GM23248 (cell line): ENCODE measurements around the gene TXNDC17. TPM values are rescaled to one million over a fixed set of nuclear protein-coding genes. Genes with fewer than 3 reads are reported as not detected.

Experiments
- DNase-seq: peaks from one replicate; pipeline ENCODE4 v3.0.0-alpha.2; 2015
- H2AFZ ChIP-seq: fragments of 200-600 bp; sonication (generic); 2 replicates; pipeline ENCODE4 v1.6.1; 2016; ENCODE audit warnings: antibody characterized with exemption
- H3F3A ChIP-seq: fragments of 200-600 bp; sonication (generic); 2 replicates; pipeline ENCODE4 v1.6.1; 2016; ENCODE audit warnings: mild to moderate bottlenecking, antibody characterized with exemption, mixed run types; ENCODE audit not compliant: insufficient read depth
- H3K27ac ChIP-seq: fragments of 200-600 bp; sonication (generic); 2 replicates; pipeline ENCODE4 v1.5.1; 2016; ENCODE audit warnings: mild to moderate bottlenecking
- H3K27me3 ChIP-seq: fragments of 200-600 bp; sonication (generic); replicated peaks from 2 replicates; pipeline ENCODE4 v1.6.1; 2016; ENCODE audit warnings: mild to moderate bottlenecking; ENCODE audit not compliant: insufficient read depth
- H3K36me3 ChIP-seq: fragments of 200-600 bp; sonication (generic); 2 replicates; pipeline ENCODE4 v1.6.1; 2016; ENCODE audit warnings: low read depth, mild to moderate bottlenecking
- H3K4me1 ChIP-seq: fragments of 200-600 bp; sonication (generic); 2 replicates; pipeline ENCODE4 v1.6.1; 2016; ENCODE audit warnings: mild to moderate bottlenecking; ENCODE audit not compliant: insufficient read depth
- H3K4me2 ChIP-seq: fragments of 200-600 bp; sonication (generic); one replicate; pipeline ENCODE4 v1.6.1; 2016; ENCODE audit warnings: mild to moderate bottlenecking; ENCODE audit not compliant: unreplicated experiment
- H3K4me3 ChIP-seq: fragments of 200-600 bp; sonication (generic); 2 replicates; pipeline ENCODE4 v1.5.1; 2016; ENCODE audit warnings: mild to moderate bottlenecking
- H3K79me2 ChIP-seq: fragments of 200-600 bp; sonication (generic); 2 replicates; pipeline ENCODE4 v1.6.1; 2016; ENCODE audit warnings: mild to moderate bottlenecking; ENCODE audit not compliant: insufficient read depth
- H3K9ac ChIP-seq: fragments of 200-600 bp; sonication (generic); 2 replicates; pipeline ENCODE4 v1.6.1; 2016; ENCODE audit warnings: mild to moderate bottlenecking
- H3K9me2 ChIP-seq: fragments of 200-600 bp; sonication (generic); 2 replicates; pipeline ENCODE4 v1.6.1; 2016; ENCODE audit warnings: mixed run types, mild to moderate bottlenecking, moderate library complexity; ENCODE audit not compliant: insufficient read depth
- H3K9me3 ChIP-seq: fragments of 200-600 bp; sonication (generic); one replicate; pipeline ENCODE4 v1.6.1; 2017; ENCODE audit warnings: low read depth
- H4K20me1 ChIP-seq: fragments of 200-600 bp; sonication (generic); 2 replicates; pipeline ENCODE4 v1.6.0; 2016; ENCODE audit not compliant: insufficient read depth
- EZH2 ChIP-seq: fragments of 200-600 bp; sonication (generic); IDR thresholded peaks from 2 replicates; pipeline ENCODE4 v1.6.1; 2018; ENCODE audit warnings: antibody characterized with exemption, mild to moderate bottlenecking; ENCODE audit not compliant: insufficient read depth, poor library complexity, severe bottlenecking
- EZH2phosphoT487 ChIP-seq: fragments of 200-600 bp; sonication (generic); IDR thresholded peaks from 2 replicates; pipeline ENCODE4 v1.6.1; 2018; ENCODE audit warnings: antibody characterized with exemption, moderate library complexity, mild to moderate bottlenecking, low read depth; ENCODE audit not compliant: insufficient read depth
- WGBS, 2 experiments: methylation state at CpG; one replicate each; pipeline ENCODE4 v1.1.6; 2015 to 2017; ENCODE audit warnings: low lambda C conversion rate in 2 of 2, low coverage in 1 of 2; ENCODE audit errors: missing lambda C conversion rate in 2 of 2; 5-methylcytosine and 5-hydroxymethylcytosine counted together
- in situ Hi-C: fragments of 300-500 bp; cut with MboI; formaldehyde crosslinking; loops from 2 replicates; pipeline ENCODE4 v1.15.0; 2020
- polyA plus RNA-seq: library from polyadenylated mRNA; unstranded; fragments of >200 nt; fragmentation: Nextera tagmentation; extraction: Ambion mirVana; gene quantifications from 2 replicates; pipeline ENCODE4 v1.2.1, GENCODE V29; 2016
- total RNA-seq: library from RNA; depleted of rRNA; stranded (reverse); fragments of >200 nt; shearing (Covaris generic); gene quantifications from 2 replicates; pipeline ENCODE4 v1.2.3, GENCODE V29; 2014

TXNDC17 gene
- total and polyA plus RNA-seq, 2 experiments from 2014 or later: 152 to 630 TPM

- TF ChIP-seq EZH2phosphoT487: no peak
- no peak for TF ChIP-seq EZH2
- Histone ChIP-seq H3K36me3 (no peaks in the 10 kb centered on the region), H3K4me3 (no peak overlapping the region), H3K27ac (no peak overlapping the region), H3K27me3 (peaks cover 8% of the 10 kb centered on the region), H3K4me1 (no peaks in the 10 kb centered on the region), H2AFZ (no peak overlapping the region), H3K9me2 (no peaks in the 10 kb centered on the region), H4K20me1 (no peaks in the 10 kb centered on the region), H3K79me2 (no peaks in the 10 kb centered on the region), H3F3A (no peaks in the 10 kb centered on the region), H3K9ac (no peak overlapping the region), H3K9me3 (no peaks in the 10 kb centered on the region), H3K4me2 (no peak overlapping the region)
- DNase-seq: no peak
- WGBS, 2 experiments: 74 to 79% methylated on average over 6 of the region's 6 CpGs
- in situ Hi-C loops: no loop called here
Measured at GRCh38 chr17:6670999-6671398, 30.1 kb downstream of the TXNDC17 start.

DNA sequence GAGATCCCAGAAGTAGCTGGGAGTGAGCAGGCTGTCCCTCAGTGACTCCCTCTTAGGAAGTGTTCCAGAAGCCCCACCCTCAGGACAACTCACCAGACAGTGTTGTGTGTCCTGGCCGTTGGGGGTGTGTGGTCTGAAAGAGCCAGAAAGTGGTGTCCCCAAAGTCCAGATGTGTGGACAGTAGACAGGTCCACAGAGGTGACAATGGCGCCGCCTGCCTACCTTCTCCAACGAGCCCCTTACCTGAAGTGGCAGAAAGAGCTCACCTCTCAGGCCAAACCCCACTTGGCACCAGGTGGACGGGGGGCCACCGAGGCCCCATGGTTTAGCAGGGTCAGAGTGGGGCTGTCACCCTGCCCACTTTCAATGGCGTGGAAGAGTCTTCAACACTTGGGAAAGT, 30.6 kb downstream of the TXNDC17 start:
- no peak overlapping the region for H3K4me3 ChIP-seq
- H3K9ac ChIP-seq: no peak overlapping the region
- no peak overlapping the region for H3K27ac ChIP-seq
- H3K36me3 ChIP-seq: no peaks in the 10 kb centered on the region
- no peaks in the 10 kb centered on the region for H4K20me1 ChIP-seq
- no peaks in the 10 kb centered on the region for H3K79me2 ChIP-seq
- no peaks in the 10 kb centered on the region for H3K9me2 ChIP-seq
- H3K9me3 ChIP-seq: no peaks in the 10 kb centered on the region
- no peaks in the 10 kb centered on the region for H3F3A ChIP-seq
- H2AFZ ChIP-seq: no peak overlapping the region
- WGBS, 2 experiments: 65 to 69% methylated on average over 7 of the region's 7 CpGs
- TF ChIP-seq EZH2 (no peak), EZH2phosphoT487 (no peak)
- no peak for DNase-seq
- no peaks in the 10 kb centered on the region for H3K4me1 ChIP-seq
- H3K4me2 ChIP-seq: no peak overlapping the region
- in situ Hi-C loops: no loop called here
- peaks cover 8% of the 10 kb centered on the region for H3K27me3 ChIP-seq

DNA sequence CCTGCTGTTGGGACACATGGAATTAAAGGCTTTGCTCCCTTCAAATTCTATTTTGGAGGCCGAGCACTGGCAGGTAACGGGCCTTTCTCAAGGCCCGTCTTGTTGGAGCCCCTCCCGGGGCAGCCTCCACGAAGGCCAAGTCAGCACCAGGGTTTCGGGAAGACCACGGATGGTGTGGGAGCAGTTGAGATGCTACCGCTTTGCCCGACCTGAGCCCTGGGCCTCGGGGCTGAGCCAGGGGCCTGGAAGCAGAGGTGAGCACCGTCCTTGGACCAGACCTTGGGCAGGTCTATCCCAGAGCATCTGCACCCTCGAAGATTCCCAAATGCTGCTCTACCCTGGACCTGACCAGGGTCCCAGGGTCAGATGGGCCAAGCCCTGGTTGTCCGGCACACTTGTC, 33.7 kb downstream of the TXNDC17 start:
- TF ChIP-seq EZH2 (no peak), EZH2phosphoT487 (no peak)
- 70 to 77% methylated on average over 13 of the region's 13 CpGs for WGBS, 2 experiments
- Histone ChIP-seq H3K4me3 (no peak overlapping the region), H3K27me3 (peaks cover 19% of the 10 kb centered on the region; the same call in 1 of the 2 replicates), H2AFZ (no peak overlapping the region), H3K9me2 (no peaks in the 10 kb centered on the region), H3K9me3 (no peaks in the 10 kb centered on the region), H3K36me3 (no peaks in the 10 kb centered on the region), H3K4me1 (no peaks in the 10 kb centered on the region), H4K20me1 (no peaks in the 10 kb centered on the region), H3K27ac (no peak overlapping the region), H3K9ac (no peak overlapping the region), H3K4me2 (no peak overlapping the region), H3K79me2 (no peaks in the 10 kb centered on the region), H3F3A (no peaks in the 10 kb centered on the region)
- DNase-seq: no peak
- in situ Hi-C loops: no loop called here

GRCh38 chr17:6675201-6675825, 34.5 kb downstream of the TXNDC17 start:
- Histone ChIP-seq H3K4me1 (no peaks in the 10 kb centered on the region), H2AFZ (no peak overlapping the region)
- in situ Hi-C loops: no loop called here

More at GRCh38 chr17:6675201-6675825, 34.5 kb downstream of the TXNDC17 start:
- Histone ChIP-seq H3K9ac (no peak overlapping the region), H3K4me2 (no peak overlapping the region), H3K27me3 (peaks cover 25% of the 10 kb centered on the region; the same call in 1 of the 2 replicates), H3K36me3 (no peaks in the 10 kb centered on the region), H3K79me2 (no peaks in the 10 kb centered on the region), H3K4me3 (no peak overlapping the region), H4K20me1 (no peaks in the 10 kb centered on the region), H3K9me3 (no peaks in the 10 kb centered on the region), H3K27ac (no peak overlapping the region), H3K9me2 (no peaks in the 10 kb centered on the region), H3F3A (no peaks in the 10 kb centered on the region)
- WGBS, 2 experiments: 53 to 57% methylated on average over 11 of the region's 11 CpGs
- no peak for DNase-seq
- TF ChIP-seq EZH2phosphoT487: no peak
- TF ChIP-seq EZH2: no peak
